ENCODE measurements around the gene PATJ. TPM values are rescaled to one million over a fixed set of nuclear protein-coding genes. Genes with fewer than 3 reads are reported as not detected.
A peak's percentile ranks its signal among the peaks of the same experiment; 100 is the strongest.
"Not testable (repeated sequence)": the region's sequence is repeated elsewhere in the genome, so short reads cannot be mapped to it uniquely, and the experiment has no call there.

PATJ gene
- polyA plus RNA-seq, 1 donor (not counting 4 experiments of a cell fraction or from before 2014, with no cell fraction given), result 28.1 TPM

GRCh38 chr1:62178372-62178771, 436.1 kb downstream of the PATJ start:
- Histone ChIP-seq H3K9ac (ENCODE audit: control insufficient read depth, extremely low read depth, insufficient read depth, low read length) (no peak overlapping the region), H3K27me3 (ENCODE audit: control insufficient read depth, extremely low read depth, insufficient read depth, low read length) (no peaks in the 10 kb centered on the region), H3K27ac (ENCODE audit: control insufficient read depth, insufficient read depth, low read length) (no peak overlapping the region), H3K79me2 (ENCODE audit: control insufficient read depth, insufficient read depth, low read length) (no peaks in the 10 kb centered on the region), H4K20me1 (ENCODE audit: control insufficient read depth, extremely low read depth, insufficient read depth, low read length) (no peaks in the 10 kb centered on the region), H3K9me3 (ENCODE audit: control insufficient read depth, low read depth, low read length) (no peaks in the 10 kb centered on the region), H3K4me1 (ENCODE audit: control insufficient read depth, extremely low read depth, insufficient read depth, low read length) (peaks cover 12% of the 10 kb centered on the region), H3K4me3 (ENCODE audit: control insufficient read depth in 2 of 3, extremely low read depth in 1 of 3, insufficient read depth in 2 of 3, low read depth in 1 of 3, low read length in 3 of 3) (no peak overlapping the region), H3K9me1 (ENCODE audit: control insufficient read depth, extremely low read depth, insufficient read depth, low read length) (no peaks in the 10 kb centered on the region), H2AFZ (ENCODE audit: control insufficient read depth, low read length) (no peak overlapping the region), H3K36me3 (ENCODE audit: control insufficient read depth in 2 of 2, extremely low read depth in 1 of 2, insufficient read depth in 2 of 2, low read length in 2 of 2) (no peaks in the 10 kb centered on the region), H3K4me2 (ENCODE audit: control insufficient read depth, extremely low read depth, insufficient read depth, low read depth, low read length) (no peak overlapping the region)
- DNase-seq (ENCODE audit: low read depth, low spot score), result no peak
- no peak for TF ChIP-seq EZH2 (IDR thresholded peaks at IDR 0.05; ENCODE audit: low read length)
- TF ChIP-seq CTCF (optimal IDR thresholded peaks at IDR 0.05 in 1 of 3, IDR thresholded peaks at IDR 0.05 in 1 of 3, conservative IDR thresholded peaks at IDR 0.05 in 1 of 3; ENCODE audit: extremely low read depth in 1 of 3, insufficient read depth in 2 of 3, low read length in 3 of 3), result no peak
- dilution Hi-C loops (cut with MboI; ENCODE audit: extremely low pct_ligation_motif_present, low sequenced_read_pairs), result no loop called here
- FAIRE-seq, result no peak

GRCh38 chr1:62180054-62180453, 437.8 kb downstream of the PATJ start:
- H3K36me3 ChIP-seq (ENCODE audit: control insufficient read depth in 2 of 2, extremely low read depth in 1 of 2, insufficient read depth in 2 of 2, low read length in 2 of 2); FAIRE-seq; H3K27ac ChIP-seq (ENCODE audit: control insufficient read depth, insufficient read depth, low read length); H3K9ac ChIP-seq (ENCODE audit: control insufficient read depth, extremely low read depth, insufficient read depth, low read length); H3K79me2 ChIP-seq (ENCODE audit: control insufficient read depth, insufficient read depth, low read length); H3K4me3 ChIP-seq (ENCODE audit: control insufficient read depth in 2 of 3, extremely low read depth in 1 of 3, insufficient read depth in 2 of 3, low read depth in 1 of 3, low read length in 3 of 3); H3K27me3 ChIP-seq (ENCODE audit: control insufficient read depth, extremely low read depth, insufficient read depth, low read length); H3K9me1 ChIP-seq (ENCODE audit: control insufficient read depth, extremely low read depth, insufficient read depth, low read length); dilution Hi-C loops (cut with MboI; ENCODE audit: extremely low pct_ligation_motif_present, low sequenced_read_pairs); H3K9me3 ChIP-seq (ENCODE audit: control insufficient read depth, low read depth, low read length); H2AFZ ChIP-seq (ENCODE audit: control insufficient read depth, low read length); H4K20me1 ChIP-seq (ENCODE audit: control insufficient read depth, extremely low read depth, insufficient read depth, low read length): not testable (repeated sequence)
- peaks cover 12% of the 10 kb centered on the region for H3K4me1 ChIP-seq (ENCODE audit: control insufficient read depth, extremely low read depth, insufficient read depth, low read length)
- DNase-seq (ENCODE audit: low read depth, low spot score), result peak; percentile 4
- peak overlapping the region; percentile 51 for H3K4me2 ChIP-seq (ENCODE audit: control insufficient read depth, extremely low read depth, insufficient read depth, low read depth, low read length)

GRCh38 chr1:62180639-62181038, 438.4 kb downstream of the PATJ start:
- dilution Hi-C loops (cut with MboI; ENCODE audit: extremely low pct_ligation_motif_present, low sequenced_read_pairs), result no loop called here
- Histone ChIP-seq H3K36me3 (ENCODE audit: control insufficient read depth in 2 of 2, extremely low read depth in 1 of 2, insufficient read depth in 2 of 2, low read length in 2 of 2) (no peaks in the 10 kb centered on the region), H3K27me3 (ENCODE audit: control insufficient read depth, extremely low read depth, insufficient read depth, low read length) (no peaks in the 10 kb centered on the region), H3K79me2 (ENCODE audit: control insufficient read depth, insufficient read depth, low read length) (no peaks in the 10 kb centered on the region), H3K9me3 (ENCODE audit: control insufficient read depth, low read depth, low read length) (no peaks in the 10 kb centered on the region), H3K4me1 (ENCODE audit: control insufficient read depth, extremely low read depth, insufficient read depth, low read length) (peaks cover 12% of the 10 kb centered on the region), H2AFZ (ENCODE audit: control insufficient read depth, low read length) (no peak overlapping the region), H3K4me3 (ENCODE audit: control insufficient read depth in 2 of 3, extremely low read depth in 1 of 3, insufficient read depth in 2 of 3, low read depth in 1 of 3, low read length in 3 of 3) (no peak overlapping the region), H3K9me1 (ENCODE audit: control insufficient read depth, extremely low read depth, insufficient read depth, low read length) (no peaks in the 10 kb centered on the region), H3K9ac (ENCODE audit: control insufficient read depth, extremely low read depth, insufficient read depth, low read length) (no peak overlapping the region), H3K27ac (ENCODE audit: control insufficient read depth, insufficient read depth, low read length) (no peak overlapping the region), H3K4me2 (ENCODE audit: control insufficient read depth, extremely low read depth, insufficient read depth, low read depth, low read length) (peak overlapping the region; percentile 51), H4K20me1 (ENCODE audit: control insufficient read depth, extremely low read depth, insufficient read depth, low read length) (no peaks in the 10 kb centered on the region)
- FAIRE-seq (no peak), DNase-seq (ENCODE audit: low read depth, low spot score) (no peak)
- no peak for TF ChIP-seq EZH2 (IDR thresholded peaks at IDR 0.05; ENCODE audit: low read length)
- TF ChIP-seq CTCF (optimal IDR thresholded peaks at IDR 0.05 in 1 of 3, IDR thresholded peaks at IDR 0.05 in 1 of 3, conservative IDR thresholded peaks at IDR 0.05 in 1 of 3; ENCODE audit: extremely low read depth in 1 of 3, insufficient read depth in 2 of 3, low read length in 3 of 3), result no peak

All from keratinocyte (primary cell).